ENCODE measurements around the gene INAFM1.

- TF ChIP-seq POLR2A (IDR thresholded peaks at IDR 0.05; ENCODE audit: low read depth, low read length), result no peak
- TF ChIP-seq POLR2AphosphoS5 (IDR thresholded peaks at IDR 0.05; ENCODE audit: low read depth, low read length), result no peak
- no peak for TF ChIP-seq PAX5 (IDR thresholded peaks at IDR 0.05; ENCODE audit: insufficient read depth, low read length, severe bottlenecking)
These were observed 35.6 kb downstream of the INAFM1 start for GRCh38 chr19:47310323-47310722.
